HepG2 (cell line): ENCODE data around the gene JUND. TPM values are rescaled to one million over a fixed set of nuclear protein-coding genes. Genes with fewer than 3 reads are reported as not detected.

ENCODE experiments used
- CHD4 ChIP-seq: fragments of 200-600 bp; sonication (generic); IDR thresholded peaks from 2 replicates; pipeline ENCODE4 v1.7.0; 2017; ENCODE audit warnings: mild to moderate bottlenecking, low read length, borderline replicate concordance
- HNRNPL ChIP-seq: fragments of 200-400 bp; formaldehyde crosslinking; IDR thresholded peaks from 2 replicates; pipeline ENCODE4 v1.6.1; 2017; ENCODE audit warnings: mild to moderate bottlenecking, low read depth, low read length
- HOXA5 ChIP-seq: sonication (generic); formaldehyde crosslinking; IDR thresholded peaks from 2 replicates; pipeline ENCODE4 v1.4.0; 2020; ENCODE audit warnings: missing genetic modification reagents
- KDM5A ChIP-seq: fragments of 200-600 bp; sonication (generic); IDR thresholded peaks from 2 replicates; pipeline ENCODE4 v1.7.0; 2018; ENCODE audit warnings: antibody characterized with exemption, mild to moderate bottlenecking, low read length, borderline replicate concordance
- KMT2B ChIP-seq: IDR thresholded peaks from 2 replicates; pipeline ENCODE4 v1.6.1; 2016; ENCODE audit warnings: missing genetic modification reagents, missing compliant biosample characterization
- LCORL ChIP-seq, 2 experiments: fragments of 450-650 bp in 1 of 2; sonication (generic) in 1 of 2; formaldehyde crosslinking in 1 of 2; IDR thresholded peaks; 2 replicates each; pipeline versions ENCODE4 v1.5.0 to v1.6.1; 2017 to 2020; ENCODE audit warnings: antibody characterized with exemption in 1 of 2, missing genetic modification reagents in 1 of 2
- MAFG ChIP-seq: sonication (generic); formaldehyde crosslinking; IDR thresholded peaks from 2 replicates; pipeline ENCODE4 v1.5.1; 2020; ENCODE audit warnings: mild to moderate bottlenecking, missing genetic modification reagents
- MLLT10 ChIP-seq: sonication (generic); formaldehyde crosslinking; IDR thresholded peaks from 2 replicates; pipeline ENCODE4 v1.4.0; 2020; ENCODE audit warnings: missing genetic modification reagents
- MNT ChIP-seq: fragments of 450-650 bp; IDR thresholded peaks from 2 replicates; pipeline ENCODE4 v1.6.1; 2016
- ZFP62 ChIP-seq: sonication (generic); formaldehyde crosslinking; IDR thresholded peaks from 2 replicates; pipeline ENCODE4 v1.4.0; 2020; ENCODE audit warnings: missing genetic modification reagents
- ZNF10 ChIP-seq: sonication (generic); formaldehyde crosslinking; IDR thresholded peaks from 2 replicates; pipeline ENCODE4 v1.4.0; 2020; ENCODE audit warnings: mild to moderate bottlenecking, low read depth, missing genetic modification reagents, borderline replicate concordance
- ZNF251 ChIP-seq: sonication (generic); formaldehyde crosslinking; IDR thresholded peaks from 2 replicates; pipeline ENCODE4 v1.9.0; 2021; ENCODE audit warnings: mild to moderate bottlenecking, missing genetic modification reagents
- ZNF260 ChIP-seq: sonication (generic); formaldehyde crosslinking; IDR thresholded peaks from 2 replicates; pipeline ENCODE4 v1.4.0; 2020; ENCODE audit warnings: missing genetic modification reagents, low read depth, mild to moderate bottlenecking, borderline replicate concordance
- ZNF550 ChIP-seq: sonication (generic); formaldehyde crosslinking; IDR thresholded peaks from 2 replicates; pipeline ENCODE4 v1.4.0; 2020; ENCODE audit warnings: mild to moderate bottlenecking, missing genetic modification reagents, borderline replicate concordance
- ZNF670 ChIP-seq: sonication (generic); formaldehyde crosslinking; IDR thresholded peaks from 2 replicates; pipeline ENCODE4 v1.8.0; 2022; ENCODE audit warnings: mild to moderate bottlenecking, missing genetic modification reagents, borderline replicate concordance
- ZNF781 ChIP-seq: sonication (generic); formaldehyde crosslinking; IDR thresholded peaks from 2 replicates; pipeline ENCODE4 v1.5.1; 2020; ENCODE audit warnings: borderline replicate concordance, mild to moderate bottlenecking, missing genetic modification reagents; ENCODE audit errors: not compliant biosample characterization
- polyA plus RNA-seq, 8 experiments: library from polyadenylated mRNA; depleted of rRNA in 3 of 8; stranded (reverse) in 7 of 8; unstranded in 1 of 8; fragments of >200 nt; fragmentation: Illumina TruSeq in 4 of 8; extraction: Trizol in 4 of 8; gene quantifications; 2 replicates each; pipeline versions ENCODE4 v1.2.1 to v1.2.3, GENCODE V29; 2011 to 2016; ENCODE audit warnings: low read depth in 4 of 8, missing spikeins in 1 of 8, mixed read lengths in 1 of 8; ENCODE audit not compliant: insufficient read depth in 1 of 8
- total RNA-seq, 5 experiments: library from RNA; depleted of rRNA; stranded (reverse); fragments of >200 nt; fragmentation: Illumina TruSeq; extraction: Trizol; gene quantifications; 2 replicates each; pipeline ENCODE4 v1.2.3, GENCODE V29; 2016; ENCODE audit warnings: low read depth in 1 of 5
- TF ChIP-seq, protein P1 (sequence below): sonication (generic); formaldehyde crosslinking; IDR thresholded peaks from 2 replicates; pipeline ENCODE4 v1.5.0; 2020; ENCODE audit warnings: mild to moderate bottlenecking, missing genetic modification reagents, borderline replicate concordance
- TF ChIP-seq, protein P2 (sequence below): sonication (generic); formaldehyde crosslinking; IDR thresholded peaks from 2 replicates; pipeline ENCODE4 v1.4.0; 2020; ENCODE audit warnings: mild to moderate bottlenecking, missing genetic modification reagents

Gene JUND
- total and polyA plus RNA-seq, 2 of the 13 experiments (the other 11 are each of a cell fraction or from before 2014, with no cell fraction given) = 41.2 to 59.8 TPM

DNA sequence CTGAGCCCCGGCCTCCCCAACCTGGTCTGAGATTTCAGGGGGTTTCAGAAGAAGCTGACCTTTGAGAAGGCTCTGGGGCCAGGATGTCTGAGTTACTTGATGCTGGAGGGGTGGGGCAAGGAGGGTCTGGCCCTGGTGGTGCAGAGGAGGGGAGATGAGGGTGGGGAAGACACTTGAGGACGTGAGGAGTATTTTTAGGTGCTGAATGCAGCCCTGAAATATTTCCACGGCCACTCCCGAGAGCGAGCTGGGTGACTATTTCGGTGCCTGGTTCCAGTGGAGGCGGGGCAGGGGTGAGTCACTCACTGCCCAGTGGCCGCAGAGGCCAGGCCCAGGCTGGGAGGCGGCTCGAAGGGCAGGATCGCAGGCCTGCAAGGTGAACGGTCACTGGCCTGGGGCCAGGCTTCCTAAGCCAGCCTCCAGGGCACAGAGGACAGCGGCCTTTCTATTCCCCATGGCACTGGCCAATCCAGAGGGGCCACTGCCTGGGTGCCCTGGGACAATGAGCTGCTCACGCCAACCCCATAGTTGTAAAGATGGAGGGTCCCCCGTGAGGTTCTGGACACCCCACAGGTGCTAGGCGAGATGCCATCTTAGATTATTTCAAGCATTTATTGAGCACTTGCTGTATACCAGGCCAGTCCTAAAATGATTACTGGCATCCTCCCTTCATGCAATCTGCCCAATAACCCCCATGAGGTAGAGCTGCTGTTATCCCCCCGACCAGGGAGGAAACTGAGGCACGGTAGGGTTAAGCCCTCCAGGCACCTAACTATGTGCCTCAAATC lies 19.7 kb upstream of the JUND start (continued):
- TF ChIP-seq, protein P1, sequence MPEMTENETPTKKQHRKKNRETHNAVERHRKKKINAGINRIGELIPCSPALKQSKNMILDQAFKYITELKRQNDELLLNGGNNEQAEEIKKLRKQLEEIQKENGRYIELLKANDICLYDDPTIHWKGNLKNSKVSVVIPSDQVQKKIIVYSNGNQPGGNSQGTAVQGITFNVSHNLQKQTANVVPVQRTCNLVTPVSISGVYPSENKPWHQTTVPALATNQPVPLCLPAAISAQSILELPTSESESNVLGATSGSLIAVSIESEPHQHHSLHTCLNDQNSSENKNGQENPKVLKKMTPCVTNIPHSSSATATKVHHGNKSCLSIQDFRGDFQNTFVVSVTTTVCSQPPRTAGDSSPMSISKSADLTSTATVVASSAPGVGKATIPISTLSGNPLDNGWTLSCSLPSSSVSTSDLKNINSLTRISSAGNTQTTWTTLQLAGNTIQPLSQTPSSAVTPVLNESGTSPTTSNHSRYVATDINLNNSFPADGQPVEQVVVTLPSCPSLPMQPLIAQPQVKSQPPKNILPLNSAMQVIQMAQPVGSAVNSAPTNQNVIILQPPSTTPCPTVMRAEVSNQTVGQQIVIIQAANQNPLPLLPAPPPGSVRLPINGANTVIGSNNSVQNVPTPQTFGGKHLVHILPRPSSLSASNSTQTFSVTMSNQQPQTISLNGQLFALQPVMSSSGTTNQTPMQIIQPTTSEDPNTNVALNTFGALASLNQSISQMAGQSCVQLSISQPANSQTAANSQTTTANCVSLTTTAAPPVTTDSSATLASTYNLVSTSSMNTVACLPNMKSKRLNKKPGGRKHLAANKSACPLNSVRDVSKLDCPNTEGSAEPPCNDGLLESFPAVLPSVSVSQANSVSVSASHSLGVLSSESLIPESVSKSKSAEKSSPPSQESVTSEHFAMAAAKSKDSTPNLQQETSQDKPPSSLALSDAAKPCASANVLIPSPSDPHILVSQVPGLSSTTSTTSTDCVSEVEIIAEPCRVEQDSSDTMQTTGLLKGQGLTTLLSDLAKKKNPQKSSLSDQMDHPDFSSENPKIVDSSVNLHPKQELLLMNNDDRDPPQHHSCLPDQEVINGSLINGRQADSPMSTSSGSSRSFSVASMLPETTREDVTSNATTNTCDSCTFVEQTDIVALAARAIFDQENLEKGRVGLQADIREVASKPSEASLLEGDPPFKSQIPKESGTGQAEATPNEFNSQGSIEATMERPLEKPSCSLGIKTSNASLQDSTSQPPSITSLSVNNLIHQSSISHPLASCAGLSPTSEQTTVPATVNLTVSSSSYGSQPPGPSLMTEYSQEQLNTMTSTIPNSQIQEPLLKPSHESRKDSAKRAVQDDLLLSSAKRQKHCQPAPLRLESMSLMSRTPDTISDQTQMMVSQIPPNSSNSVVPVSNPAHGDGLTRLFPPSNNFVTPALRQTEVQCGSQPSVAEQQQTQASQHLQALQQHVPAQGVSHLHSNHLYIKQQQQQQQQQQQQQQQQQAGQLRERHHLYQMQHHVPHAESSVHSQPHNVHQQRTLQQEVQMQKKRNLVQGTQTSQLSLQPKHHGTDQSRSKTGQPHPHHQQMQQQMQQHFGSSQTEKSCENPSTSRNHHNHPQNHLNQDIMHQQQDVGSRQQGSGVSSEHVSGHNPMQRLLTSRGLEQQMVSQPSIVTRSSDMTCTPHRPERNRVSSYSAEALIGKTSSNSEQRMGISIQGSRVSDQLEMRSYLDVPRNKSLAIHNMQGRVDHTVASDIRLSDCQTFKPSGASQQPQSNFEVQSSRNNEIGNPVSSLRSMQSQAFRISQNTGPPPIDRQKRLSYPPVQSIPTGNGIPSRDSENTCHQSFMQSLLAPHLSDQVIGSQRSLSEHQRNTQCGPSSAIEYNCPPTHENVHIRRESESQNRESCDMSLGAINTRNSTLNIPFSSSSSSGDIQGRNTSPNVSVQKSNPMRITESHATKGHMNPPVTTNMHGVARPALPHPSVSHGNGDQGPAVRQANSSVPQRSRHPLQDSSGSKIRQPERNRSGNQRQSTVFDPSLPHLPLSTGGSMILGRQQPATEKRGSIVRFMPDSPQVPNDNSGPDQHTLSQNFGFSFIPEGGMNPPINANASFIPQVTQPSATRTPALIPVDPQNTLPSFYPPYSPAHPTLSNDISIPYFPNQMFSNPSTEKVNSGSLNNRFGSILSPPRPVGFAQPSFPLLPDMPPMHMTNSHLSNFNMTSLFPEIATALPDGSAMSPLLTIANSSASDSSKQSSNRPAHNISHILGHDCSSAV = no peak
- peak; percentile 20; the same call in 1 of the 2 replicates for TF ChIP-seq CHD4
- TF ChIP-seq, protein P2, sequence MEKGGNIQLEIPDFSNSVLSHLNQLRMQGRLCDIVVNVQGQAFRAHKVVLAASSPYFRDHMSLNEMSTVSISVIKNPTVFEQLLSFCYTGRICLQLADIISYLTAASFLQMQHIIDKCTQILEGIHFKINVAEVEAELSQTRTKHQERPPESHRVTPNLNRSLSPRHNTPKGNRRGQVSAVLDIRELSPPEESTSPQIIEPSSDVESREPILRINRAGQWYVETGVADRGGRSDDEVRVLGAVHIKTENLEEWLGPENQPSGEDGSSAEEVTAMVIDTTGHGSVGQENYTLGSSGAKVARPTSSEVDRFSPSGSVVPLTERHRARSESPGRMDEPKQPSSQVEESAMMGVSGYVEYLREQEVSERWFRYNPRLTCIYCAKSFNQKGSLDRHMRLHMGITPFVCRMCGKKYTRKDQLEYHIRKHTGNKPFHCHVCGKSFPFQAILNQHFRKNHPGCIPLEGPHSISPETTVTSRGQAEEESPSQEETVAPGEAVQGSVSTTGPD (CRISPR knock-in tag) = no peak
- TF ChIP-seq KDM5A = no peak
- TF ChIP-seq HOXA5 = no peak
- TF ChIP-seq ZNF260 (CRISPR knock-in tag) = no peak
- TF ChIP-seq MAFG (CRISPR knock-in tag) = no peak
- no peak for TF ChIP-seq ZNF781 (CRISPR knock-in tag)
- TF ChIP-seq ZNF550 (CRISPR knock-in tag) = no peak
- TF ChIP-seq HNRNPL = peak; percentile 91
- TF ChIP-seq MNT = no peak
- no peak for TF ChIP-seq ZNF10 (CRISPR knock-in tag)
- TF ChIP-seq KMT2B (CRISPR knock-in tag) = no peak
- no peak for TF ChIP-seq ZNF670 (CRISPR knock-in tag)
- TF ChIP-seq MLLT10 (CRISPR knock-in tag) = no peak
- TF ChIP-seq LCORL (IDR thresholded peaks at IDR 0.05) = no peak
- peak; percentile 73 for TF ChIP-seq LCORL (CRISPR knock-in tag; IDR thresholded peaks at IDR 0.05)
- no peak for TF ChIP-seq ZNF251 (CRISPR knock-in tag)
- no peak for TF ChIP-seq ZFP62 (CRISPR knock-in tag)
